Naive thymus-derived CD4-positive, alpha-beta T cell (primary cell): ENCODE measurements around the gene ARRDC1. TPM values are rescaled to one million over a fixed set of nuclear protein-coding genes. Genes with fewer than 3 reads are reported as not detected.
"Not testable (repeated sequence)": the region's sequence is repeated elsewhere in the genome, so short reads cannot be mapped to it uniquely, and the experiment has no call there.

Source experiments
- ATAC-seq: fragments of 150-1000 bp; cut with Tn5 transposase; 2 replicates; pipeline ENCODE4 v1.10.0; 2021; ENCODE audit warnings: mild to moderate bottlenecking, moderate library complexity
- CTCF ChIA-PET: fragments of 350-600 bp; sonication (Branson Sonifier 250); formaldehyde crosslinking; loops from one replicate; lab custom pipeline; 2021; ENCODE audit warnings: antibody characterized with exemption; lab: Charles Lee
- POLR2A ChIA-PET: fragments of 350-600 bp; sonication (Branson Sonifier 250); formaldehyde crosslinking; loops from one replicate; lab custom pipeline; 2021; ENCODE audit warnings: antibody characterized with exemption, inconsistent platforms; lab: Charles Lee
- DNase-seq, 9 donors: peaks; one replicate each; pipeline versions ENCODE4 v3.0.0 to v3.0.0-alpha.2; 2020 to 2022; ENCODE audit warnings: mixed read lengths in 1 of 9
- H3K27ac ChIP-seq: one replicate; pipeline ENCODE4 v1.7.0; 2013; ENCODE audit warnings: mild to moderate bottlenecking, low read depth, low read length, moderate library complexity
- H3K27me3 ChIP-seq, 2 donors: one replicate each; pipeline ENCODE4 v1.7.0; 2013; ENCODE audit warnings: low read length in 2 of 2, mild to moderate bottlenecking in 2 of 2, moderate library complexity in 2 of 2; ENCODE audit not compliant: control insufficient read depth in 2 of 2, insufficient read depth in 2 of 2
- H3K36me3 ChIP-seq, 3 experiments: 1 replicate in 2 of 3; 2 replicates in 1 of 3; pipeline ENCODE4 v1.7.0; 2013; ENCODE audit warnings: low read length in 3 of 3, mild to moderate bottlenecking in 3 of 3, moderate library complexity in 1 of 3; ENCODE audit not compliant: insufficient read depth in 3 of 3, control insufficient read depth in 2 of 3
- H3K4me1 ChIP-seq, 2 donors: one replicate each; pipeline ENCODE4 v1.7.0; 2013; ENCODE audit warnings: low read length in 2 of 2, mild to moderate bottlenecking in 2 of 2, moderate library complexity in 1 of 2; ENCODE audit not compliant: control insufficient read depth in 2 of 2, insufficient read depth in 2 of 2
- H3K4me3 ChIP-seq: 2 replicates; pipeline ENCODE4 v1.7.0; 2013; ENCODE audit warnings: mild to moderate bottlenecking, low read length
- H3K9me3 ChIP-seq, 3 experiments: 1 replicate in 2 of 3; 2 replicates in 1 of 3; pipeline ENCODE4 v1.7.0; 2013; ENCODE audit warnings: low read length in 3 of 3; ENCODE audit not compliant: control insufficient read depth in 2 of 3
- H3K27ac Mint-ChIP-seq, 9 donors: one replicate each; pipeline ENCODE4 v1.8.0; 2020 to 2022; ENCODE audit warnings: mixed read lengths in 9 of 9, mild to moderate bottlenecking in 8 of 9, moderate library complexity in 5 of 9, inconsistent platforms in 2 of 9
- H3K27me3 Mint-ChIP-seq, 5 donors: one replicate each; pipeline ENCODE4 v1.8.0; 2021 to 2022; ENCODE audit warnings: mixed read lengths in 5 of 5, mild to moderate bottlenecking in 1 of 5
- H3K36me3 Mint-ChIP-seq, 5 donors: one replicate each; pipeline ENCODE4 v1.8.0; 2020 to 2022; ENCODE audit warnings: mixed read lengths in 5 of 5, mild to moderate bottlenecking in 3 of 5, inconsistent platforms in 1 of 5
- H3K4me1 Mint-ChIP-seq, 7 donors: one replicate each; pipeline ENCODE4 v1.8.0; 2020 to 2022; ENCODE audit warnings: mixed read lengths in 7 of 7, mild to moderate bottlenecking in 3 of 7, inconsistent platforms in 1 of 7
- H3K4me3 Mint-ChIP-seq, 10 donors: one replicate each; pipeline ENCODE4 v1.8.0; 2020 to 2022; ENCODE audit warnings: mild to moderate bottlenecking in 10 of 10, mixed read lengths in 10 of 10, moderate library complexity in 6 of 10, inconsistent platforms in 2 of 10
- H3K9me3 Mint-ChIP-seq, 11 donors: one replicate each; pipeline ENCODE4 v1.8.0; 2020 to 2022; ENCODE audit warnings: mixed read lengths in 11 of 11, mild to moderate bottlenecking in 4 of 11, inconsistent platforms in 1 of 11, moderate library complexity in 1 of 11
- intact Hi-C, 2 donors: fragments of 100-400 bp; cut with micrococcal nuclease; formaldehyde crosslinking; loops; one replicate each; pipeline ENCODE4 v1.15.1; 2023
- polyA plus RNA-seq, 2 donors: library from polyadenylated mRNA; unstranded; fragments of 300-500 nt; fragmentation: Illumina TruSeq; gene quantifications; one replicate each; pipeline ENCODE4 v1.2.3, GENCODE V29; 2021
- total RNA-seq, 6 experiments: library from RNA in 5 of 6; stranded (reverse) in 5 of 6; gene quantifications; 1 replicate in 5 of 6; 2 replicates in 1 of 6; pipeline ENCODE4 v1.2.3 and lab custom pipeline; 2021 to 2026

Gene ARRDC1
- total and polyA plus RNA-seq, 7 experiments from 2014 or later, result 35.2 to 126 (median 77.1) TPM

DNA sequence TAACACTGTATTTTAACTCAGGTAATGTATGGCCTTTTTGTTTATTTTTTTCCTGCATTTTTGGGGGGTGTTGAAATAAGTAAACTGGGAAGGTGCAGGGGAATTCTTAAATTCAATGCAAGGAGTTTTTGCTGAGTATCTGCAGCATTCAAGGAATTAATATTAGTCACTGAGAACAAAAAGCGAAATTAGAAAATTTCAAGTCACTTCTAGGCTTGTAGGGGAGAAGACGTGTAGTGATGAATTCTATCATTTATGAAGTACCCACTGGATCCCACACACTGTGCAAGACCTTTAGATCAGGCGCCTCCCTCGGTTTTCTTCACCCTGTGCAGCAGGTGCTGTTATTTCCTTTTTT, 14.5 kb downstream of the ARRDC1 start:
- Mint-ChIP-seq H3K36me3 (peaks cover 0 to 7% (median 0%) of the 10 kb centered on the region in 5 donors), H3K27me3 (no peaks in the 10 kb centered on the region), H3K4me3 (peak overlapping the region; percentile 86 to 98 (median 90)), H3K4me1 (peaks cover 24 to 55% (median 48%) of the 10 kb centered on the region in 7 donors), H3K27ac (peak overlapping the region; percentile 43 to 94 (median 82)), H3K9me3 (no peaks in the 10 kb centered on the region)
- ChIA-PET CTCF (interaction anchor here (1.3 to 1.4 kb wide), 2 partner anchors 27 to 47 kb away, joined by 5 read pairs; no protein-coding TSS in a partner anchor), POLR2A (interaction anchor here (0.6 to 1.9 kb wide), 4 partner anchors 9 to 31 kb away, joined by 3 to 8 read pairs (median 4); partner anchors contain the start of genes ARRDC1 and ZMYND19)
- no peak for DNase-seq
- peaks cover 24 to 29% of the 10 kb centered on the region in 2 donors for H3K4me1 ChIP-seq
- intact Hi-C loops, result no loop called here
- H3K4me3 ChIP-seq, result peak overlapping the region; percentile 75
- H3K27me3 ChIP-seq, result no peaks in the 10 kb centered on the region
- peak overlapping the region; percentile 83 for H3K27ac ChIP-seq
- H3K36me3 ChIP-seq, result peaks cover 0 to 21% (median 0%) of the 10 kb centered on the region in 3 experiments
- no peak for ATAC-seq
- H3K9me3 ChIP-seq, result no peaks in the 10 kb centered on the region

DNA sequence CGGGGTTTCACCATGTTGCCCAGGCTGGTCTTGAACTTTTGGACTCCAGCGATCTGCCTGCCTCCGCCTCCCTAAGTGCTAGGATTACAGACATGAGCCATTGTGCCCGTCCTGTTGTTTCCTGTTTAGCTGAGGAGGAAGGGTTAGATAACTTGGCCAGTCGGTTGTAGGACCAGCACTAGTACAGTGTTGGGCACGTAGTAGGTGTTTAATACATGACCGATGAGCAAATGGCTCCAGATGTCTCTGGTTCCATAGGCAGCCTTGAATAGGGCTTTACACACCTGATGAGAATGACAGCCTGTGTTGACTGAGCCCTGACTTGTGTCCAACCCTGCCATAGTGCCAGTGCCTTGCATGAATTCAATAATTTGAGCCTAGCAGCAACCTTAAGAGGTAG, 15.1 kb downstream of the ARRDC1 start:
- peaks cover 0 to 15% (median 0%) of the 10 kb centered on the region in 3 experiments for H3K36me3 ChIP-seq
- H3K4me1 ChIP-seq, result peaks cover 29% of the 10 kb centered on the region in 2 donors
- H3K27me3 ChIP-seq, result no peaks in the 10 kb centered on the region
- no peaks in the 10 kb centered on the region for H3K9me3 Mint-ChIP-seq
- intact Hi-C loops, result no loop called here
- DNase-seq (no peak), ATAC-seq (no peak)
- H3K27ac ChIP-seq, result peak overlapping the region; percentile 83
- CTCF ChIA-PET, result interaction anchor here (1.2 to 1.4 kb wide), 3 partner anchors 27 to 52 kb away, joined by 4 to 5 read pairs (median 5); no protein-coding TSS in a partner anchor
- POLR2A ChIA-PET, result interaction anchor here (0.6 to 1.1 kb wide), 3 partner anchors 8 to 25 kb away, joined by 3 read pairs; no protein-coding TSS in a partner anchor
- no peaks in the 10 kb centered on the region for H3K9me3 ChIP-seq
- H3K27ac Mint-ChIP-seq, result peak overlapping the region in 5 of 9 donors; percentile 32 to 90 (median 69)
- H3K4me1 Mint-ChIP-seq, result peaks cover 28 to 61% (median 54%) of the 10 kb centered on the region in 7 donors
- no peaks in the 10 kb centered on the region for H3K27me3 Mint-ChIP-seq
- peaks cover 0 to 11% (median 0%) of the 10 kb centered on the region in 5 donors for H3K36me3 Mint-ChIP-seq
- H3K4me3 Mint-ChIP-seq, result peak overlapping the region; percentile 27 to 97 (median 87)
- H3K4me3 ChIP-seq, result peak overlapping the region; percentile 1

DNA sequence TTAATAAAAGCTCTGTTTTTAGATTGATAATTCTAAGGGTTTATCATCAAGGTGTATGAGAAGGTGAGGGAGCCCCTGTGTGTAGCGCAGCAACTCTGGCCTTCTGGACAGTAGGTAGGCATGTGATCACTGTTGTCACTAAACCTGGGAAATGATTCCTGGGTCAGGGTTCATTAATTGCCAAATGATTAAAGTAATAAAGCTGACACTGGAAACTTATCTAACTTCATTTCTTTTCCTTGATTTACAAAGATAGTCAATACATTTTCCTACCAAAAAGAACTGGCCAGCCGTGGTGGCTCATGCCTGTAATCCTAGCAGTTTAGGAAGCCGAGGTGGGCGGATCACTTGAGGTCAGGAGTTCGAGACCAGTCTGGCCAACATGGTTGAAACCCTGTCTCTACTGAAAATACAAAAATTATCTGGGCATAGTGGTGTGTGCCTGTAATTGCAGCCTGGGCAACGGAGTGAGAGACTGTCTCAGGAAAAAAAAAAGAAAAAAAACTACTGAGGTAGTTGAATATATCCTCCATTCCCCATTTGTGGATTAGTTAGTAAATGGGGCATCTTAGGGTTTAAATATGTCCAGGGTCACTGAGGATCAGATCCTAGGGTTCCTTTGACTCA, 15.8 kb downstream of the ARRDC1 start:
- ChIA-PET POLR2A (interaction anchor here (0.9 to 1.1 kb wide), 2 partner anchors 19 to 26 kb away, joined by 3 read pairs; no protein-coding TSS in a partner anchor), CTCF (interaction anchor here (1.2 to 1.4 kb wide), 3 partner anchors 26 to 52 kb away, joined by 4 to 5 read pairs (median 5); no protein-coding TSS in a partner anchor)
- intact Hi-C loops, result no loop called here

DNA sequence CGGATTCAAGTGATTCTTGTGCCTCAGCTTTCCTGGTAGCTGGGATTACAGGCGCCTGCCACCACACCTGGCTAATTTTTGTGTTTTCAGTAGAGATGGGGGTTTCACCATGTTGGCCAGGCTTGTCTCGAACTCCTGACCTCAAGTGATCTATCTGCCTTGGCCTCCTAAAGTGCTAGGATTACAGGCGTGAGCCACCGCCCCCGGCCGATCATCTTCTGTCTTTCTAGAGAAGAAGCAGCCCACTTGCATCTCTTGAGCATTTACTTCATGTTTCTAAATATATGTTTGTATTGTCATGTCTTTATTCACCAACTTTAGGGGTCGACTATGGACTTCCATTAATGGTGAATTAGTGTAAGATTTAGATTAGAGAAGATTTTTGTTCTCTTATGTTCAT, 16.7 kb downstream of the ARRDC1 start:
- POLR2A ChIA-PET, intact Hi-C loops, H3K9me3 Mint-ChIP-seq, H3K4me3 ChIP-seq, H3K27ac ChIP-seq, DNase-seq, CTCF ChIA-PET, H3K27me3 Mint-ChIP-seq, ATAC-seq, H3K27me3 ChIP-seq, H3K9me3 ChIP-seq, H3K36me3 ChIP-seq: not testable (repeated sequence)
- Mint-ChIP-seq H3K4me1 (peaks cover 32 to 66% (median 53%) of the 10 kb centered on the region in 7 donors), H3K36me3 (peaks cover 0 to 13% (median 0%) of the 10 kb centered on the region in 5 donors), H3K4me3 (peak overlapping the region in 7 of 10 donors; percentile 25 to 56 (median 29)), H3K27ac (peak overlapping the region in 6 of 9 donors; percentile 21 to 70 (median 58))
- H3K4me1 ChIP-seq, result peaks cover 29 to 37% of the 10 kb centered on the region in 2 donors

More for the DNA sequence above, 15.8 kb downstream of the ARRDC1 start:
- H3K4me3 Mint-ChIP-seq, result peak overlapping the region; percentile 42 to 97 (median 87)
- Histone ChIP-seq H3K9me3 (no peaks in the 10 kb centered on the region), H3K4me1 (peaks cover 29 to 30% of the 10 kb centered on the region in 2 donors), H3K4me3 (no peak overlapping the region), H3K36me3 (peaks cover 0 to 12% (median 0%) of the 10 kb centered on the region in 3 experiments), H3K27ac (peak overlapping the region; percentile 83), H3K27me3 (no peaks in the 10 kb centered on the region)
- H3K9me3 Mint-ChIP-seq, result no peaks in the 10 kb centered on the region
- peaks cover 0 to 11% (median 0%) of the 10 kb centered on the region in 5 donors for H3K36me3 Mint-ChIP-seq
- no peaks in the 10 kb centered on the region for H3K27me3 Mint-ChIP-seq
- DNase-seq, result peak in 1 of 9 donors; percentile 31
- ATAC-seq, result no peak
- peaks cover 29 to 64% (median 54%) of the 10 kb centered on the region in 7 donors for H3K4me1 Mint-ChIP-seq
- peak overlapping the region in 6 of 9 donors; percentile 10 to 87 (median 57) for H3K27ac Mint-ChIP-seq

DNA sequence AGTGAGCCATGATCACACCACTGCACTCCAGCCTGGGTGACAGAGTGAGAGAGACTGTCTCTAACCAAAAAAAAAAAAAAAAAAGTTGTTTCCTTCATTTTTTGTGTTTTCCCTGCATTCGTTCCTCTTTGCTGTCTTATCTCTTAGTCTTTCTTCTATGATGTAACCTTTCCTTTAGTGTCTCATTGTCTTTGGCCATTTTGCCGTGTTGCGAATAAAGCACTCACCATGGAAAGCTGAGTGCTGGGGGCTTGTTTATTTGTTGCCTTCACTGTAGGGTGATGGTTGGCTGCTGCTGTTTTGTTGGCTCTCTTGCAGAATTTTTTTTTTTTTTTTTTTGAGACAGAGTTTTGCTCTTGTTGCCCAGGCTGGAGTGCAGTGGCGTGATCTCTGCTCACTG, 21.0 kb downstream of the ARRDC1 start:
- ChIA-PET POLR2A (interaction anchor here (0.8 kb wide), 1 partner anchor 21 kb away, joined by 7 read pairs; no protein-coding TSS in a partner anchor), CTCF (interaction anchor here (0.6 kb wide), 1 partner anchor 21 kb away, joined by 3 read pairs; no protein-coding TSS in a partner anchor)
- Mint-ChIP-seq H3K9me3 (no peaks in the 10 kb centered on the region), H3K4me3 (peak overlapping the region; percentile 15 to 73 (median 50)), H3K27ac (peak overlapping the region in 7 of 9 donors; percentile 25 to 91 (median 73)), H3K27me3 (no peaks in the 10 kb centered on the region), H3K36me3 (peaks cover 0 to 19% (median 0%) of the 10 kb centered on the region in 5 donors), H3K4me1 (peaks cover 37 to 76% (median 52%) of the 10 kb centered on the region in 7 donors)
- no peaks in the 10 kb centered on the region for H3K27me3 ChIP-seq
- DNase-seq, result no peak
- intact Hi-C loops, result loop anchor here in 1 of 2 donors (5.0 kb wide), 1 partner anchor 46 kb away; no protein-coding TSS in a partner anchor
- H3K36me3 ChIP-seq, result no peaks in the 10 kb centered on the region
- H3K4me1 ChIP-seq, result peaks cover 10 to 51% of the 10 kb centered on the region in 2 donors
- no peaks in the 10 kb centered on the region for H3K9me3 ChIP-seq
- no peak overlapping the region for H3K27ac ChIP-seq
- ATAC-seq, result no peak
- H3K4me3 ChIP-seq, result no peak overlapping the region

DNA sequence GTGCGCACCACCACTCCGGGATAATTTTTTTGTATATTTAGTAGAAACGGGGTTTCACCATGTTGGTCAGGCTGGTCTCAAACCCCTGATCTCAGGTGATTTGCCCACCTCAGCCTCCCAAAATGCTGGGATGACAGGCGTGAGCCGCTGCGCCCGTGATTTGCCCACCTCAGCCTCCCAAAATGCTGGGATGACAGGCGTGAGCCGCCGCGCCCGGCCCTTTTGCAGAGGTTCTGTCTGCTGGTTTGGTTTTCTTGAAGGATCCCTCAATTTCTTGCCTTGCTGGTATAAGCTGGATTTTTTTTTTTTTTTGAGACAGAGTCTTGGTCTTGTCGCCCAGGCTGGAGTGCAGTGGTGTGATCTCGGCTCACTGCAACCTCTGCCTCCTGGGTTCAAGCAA, 21.9 kb downstream of the ARRDC1 start:
- H3K4me1 Mint-ChIP-seq, result peaks cover 42 to 78% (median 55%) of the 10 kb centered on the region in 7 donors
- POLR2A ChIA-PET, result interaction anchor here (0.6 to 2.6 kb wide), 3 partner anchors 9 to 64 kb away, joined by 3 to 23 read pairs (median 6); partner anchors contain the start of gene EHMT1
- H3K4me3 Mint-ChIP-seq, result peak overlapping the region in 4 of 10 donors; percentile 15 to 90 (median 27)
- H3K9me3 Mint-ChIP-seq, CTCF ChIA-PET, H3K36me3 ChIP-seq, H3K27ac ChIP-seq, H3K27me3 Mint-ChIP-seq, DNase-seq, H3K27me3 ChIP-seq, H3K9me3 ChIP-seq, H3K4me3 ChIP-seq, ATAC-seq: not testable (repeated sequence)
- intact Hi-C loops, result loop anchor here in 1 of 2 donors (5.0 kb wide), 1 partner anchor 45 kb away; no protein-coding TSS in a partner anchor
- peaks cover 8 to 49% of the 10 kb centered on the region in 2 donors for H3K4me1 ChIP-seq
- H3K36me3 Mint-ChIP-seq, result peaks cover 0 to 19% (median 0%) of the 10 kb centered on the region in 5 donors
- H3K27ac Mint-ChIP-seq, result peak overlapping the region in 3 of 9 donors; percentile 31 to 93 (median 62)
